Ectodermal cell (in vitro differentiated cells): ENCODE results near the gene STARD3.

Source experiments
- H3K27ac ChIP-seq: 2 replicates; pipeline ENCODE4 v1.7.0; 2013; ENCODE audit warnings: mild to moderate bottlenecking, low read depth, low read length; ENCODE audit not compliant: insufficient read depth, poor library complexity, severe bottlenecking
- H3K27me3 ChIP-seq: 2 replicates; pipeline ENCODE4 v1.7.0; 2013; ENCODE audit warnings: mild to moderate bottlenecking, low read length; ENCODE audit not compliant: insufficient read depth, control insufficient read depth, poor library complexity, severe bottlenecking
- H3K36me3 ChIP-seq: one replicate; pipeline ENCODE4 v1.7.0; 2013; ENCODE audit warnings: low read length; ENCODE audit not compliant: control insufficient read depth, insufficient read depth
- H3K4me1 ChIP-seq: one replicate; pipeline ENCODE4 v1.7.0; 2013; ENCODE audit warnings: low read length; ENCODE audit not compliant: control insufficient read depth, insufficient read depth
- H3K4me3 ChIP-seq: 2 replicates; pipeline ENCODE4 v1.7.0; 2013; ENCODE audit warnings: low read depth, low read length, control low read depth; ENCODE audit not compliant: insufficient read depth
- H3K9me3 ChIP-seq: 2 replicates; pipeline ENCODE4 v1.7.0; 2013; ENCODE audit warnings: mild to moderate bottlenecking, low read length, moderate library complexity; ENCODE audit not compliant: control insufficient read depth
- WGBS, 2 experiments: methylation state at CpG; one replicate each; pipeline ENCODE4 v1.1.7; 2013; ENCODE audit warnings: missing lambda C conversion rate in 2 of 2; 5-methylcytosine and 5-hydroxymethylcytosine counted together

STARD3 gene

DNA sequence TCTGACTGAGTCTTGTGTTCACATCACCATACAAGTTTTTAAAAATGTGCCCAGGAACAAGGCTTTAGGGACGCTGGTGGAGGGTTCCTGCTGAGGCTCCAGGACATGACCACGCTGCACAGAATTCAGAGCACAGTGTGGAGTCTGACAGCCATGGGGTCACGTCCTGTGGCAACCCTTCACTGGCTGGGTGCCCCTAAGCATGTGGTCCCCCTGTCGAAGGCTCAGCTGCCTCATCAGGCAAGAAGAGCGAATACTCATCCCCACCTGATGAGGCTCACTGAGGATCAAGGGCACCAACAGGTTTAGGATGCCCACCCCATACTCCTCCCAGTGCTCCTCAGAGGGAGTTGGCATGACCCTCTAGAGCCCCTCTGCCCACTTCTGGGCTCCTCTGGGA, 37.2 kb downstream of the STARD3 start:
- Histone ChIP-seq H3K27ac (no peak overlapping the region), H3K36me3 (no peaks in the 10 kb centered on the region)
- WGBS, 2 experiments: 89 to 93% methylated on average over 5 of the region's 5 CpGs

DNA sequence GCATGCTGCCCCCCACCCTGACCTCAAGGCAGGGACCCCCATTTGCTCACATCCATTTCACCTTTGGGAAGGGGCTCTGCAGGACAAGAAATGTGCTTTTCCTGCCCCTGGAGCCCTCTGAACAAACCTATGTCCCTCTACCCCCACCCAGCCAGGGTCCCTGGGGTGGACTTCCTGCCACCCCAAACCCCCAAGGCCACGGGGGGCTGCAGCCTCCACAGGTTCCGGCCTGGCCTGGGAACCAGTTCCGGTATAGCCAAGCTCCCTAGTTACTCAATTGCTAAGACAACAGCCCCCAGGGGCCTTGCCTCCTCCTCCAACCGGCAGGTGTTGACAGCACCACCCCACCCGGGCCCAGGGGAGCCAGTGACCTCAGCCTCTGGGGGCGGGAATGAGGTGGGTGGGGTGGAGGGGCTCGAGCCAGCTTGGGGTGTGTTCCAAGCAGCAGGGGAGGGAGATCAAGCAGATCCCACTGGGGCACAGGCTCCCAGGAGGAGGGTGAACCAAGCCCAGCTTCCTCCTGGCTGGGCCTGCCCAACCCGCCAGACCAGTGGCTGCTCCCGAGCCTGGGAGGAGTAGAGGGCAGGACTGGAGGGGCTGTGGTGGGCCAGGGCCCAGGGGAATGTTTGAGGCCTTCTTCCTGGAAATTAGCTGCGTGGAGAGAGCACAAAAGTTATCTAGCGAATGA, 37.9 kb downstream of the STARD3 start:
- no peaks in the 10 kb centered on the region for H3K36me3 ChIP-seq
- H3K27ac ChIP-seq: no peak overlapping the region

More for the DNA sequence above, 37.2 kb downstream of the STARD3 start:
- Histone ChIP-seq H3K9me3 (no peaks in the 10 kb centered on the region), H3K4me3 (no peak overlapping the region), H3K4me1 (no peaks in the 10 kb centered on the region), H3K27me3 (peaks cover 20% of the 10 kb centered on the region)

GRCh38 chr17:39675390-39676082, 38.6 kb downstream of the STARD3 start:
- Histone ChIP-seq H3K9me3 (no peaks in the 10 kb centered on the region), H3K27ac (no peak overlapping the region)
- 87 to 90% methylated on average over 10 of the region's 10 CpGs for WGBS, 2 experiments

More for the DNA sequence above, 37.9 kb downstream of the STARD3 start:
- peaks cover 14% of the 10 kb centered on the region for H3K27me3 ChIP-seq
- no peak overlapping the region for H3K4me3 ChIP-seq
- no peaks in the 10 kb centered on the region for H3K9me3 ChIP-seq
- whole genome bisulfite sequencing, 2 experiments: 63% methylated on average over 10 of the region's 11 CpGs
- no peaks in the 10 kb centered on the region for H3K4me1 ChIP-seq

DNA sequence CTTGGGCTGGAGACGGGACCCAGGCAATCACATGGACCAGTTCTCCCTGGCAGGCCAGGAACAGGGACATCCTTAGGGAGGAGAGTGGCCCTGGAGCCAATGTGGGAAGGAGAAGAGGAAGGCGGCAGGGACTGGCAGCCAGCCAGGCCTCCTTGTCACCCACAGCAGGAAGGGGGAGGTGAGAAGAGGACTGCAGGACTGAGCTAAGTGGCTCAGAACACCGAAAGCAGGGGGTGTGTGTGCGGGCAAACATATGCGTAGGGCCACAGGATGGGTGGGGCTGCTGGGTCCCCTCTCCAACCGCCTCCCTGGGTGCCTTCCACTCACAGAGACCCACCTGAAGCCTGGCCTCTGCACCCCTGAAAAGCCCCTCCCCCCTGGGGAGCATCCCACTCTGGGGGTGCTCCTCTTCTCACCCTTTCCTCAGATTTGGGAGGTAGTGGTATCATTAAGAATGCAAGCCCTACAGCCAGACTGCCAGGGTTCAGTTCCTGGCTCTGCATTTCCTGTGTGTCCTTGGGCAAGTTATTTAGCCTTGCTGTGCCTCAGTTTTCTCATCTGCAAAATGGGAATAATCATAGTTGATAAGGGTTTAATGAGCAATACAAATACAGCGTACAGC, 39.4 kb downstream of the STARD3 start:
- WGBS, 2 experiments: 88 to 92% methylated on average over 7 of the region's 7 CpGs
- no peaks in the 10 kb centered on the region for H3K9me3 ChIP-seq
- H3K4me1 ChIP-seq: no peaks in the 10 kb centered on the region
- H3K36me3 ChIP-seq: no peaks in the 10 kb centered on the region
- H3K27ac ChIP-seq: no peak overlapping the region
- H3K27me3 ChIP-seq: peaks cover 2% of the 10 kb centered on the region
- H3K4me3 ChIP-seq: no peak overlapping the region

More at GRCh38 chr17:39675390-39676082, 38.6 kb downstream of the STARD3 start:
- H3K4me3 ChIP-seq: no peak overlapping the region
- H3K27me3 ChIP-seq: peaks cover 7% of the 10 kb centered on the region
- no peaks in the 10 kb centered on the region for H3K4me1 ChIP-seq
- H3K36me3 ChIP-seq: no peaks in the 10 kb centered on the region

- H3K27ac ChIP-seq: no peak overlapping the region
Observed at GRCh38 chr17:39677072-39677471, 40.1 kb downstream of the STARD3 start.

DNA sequence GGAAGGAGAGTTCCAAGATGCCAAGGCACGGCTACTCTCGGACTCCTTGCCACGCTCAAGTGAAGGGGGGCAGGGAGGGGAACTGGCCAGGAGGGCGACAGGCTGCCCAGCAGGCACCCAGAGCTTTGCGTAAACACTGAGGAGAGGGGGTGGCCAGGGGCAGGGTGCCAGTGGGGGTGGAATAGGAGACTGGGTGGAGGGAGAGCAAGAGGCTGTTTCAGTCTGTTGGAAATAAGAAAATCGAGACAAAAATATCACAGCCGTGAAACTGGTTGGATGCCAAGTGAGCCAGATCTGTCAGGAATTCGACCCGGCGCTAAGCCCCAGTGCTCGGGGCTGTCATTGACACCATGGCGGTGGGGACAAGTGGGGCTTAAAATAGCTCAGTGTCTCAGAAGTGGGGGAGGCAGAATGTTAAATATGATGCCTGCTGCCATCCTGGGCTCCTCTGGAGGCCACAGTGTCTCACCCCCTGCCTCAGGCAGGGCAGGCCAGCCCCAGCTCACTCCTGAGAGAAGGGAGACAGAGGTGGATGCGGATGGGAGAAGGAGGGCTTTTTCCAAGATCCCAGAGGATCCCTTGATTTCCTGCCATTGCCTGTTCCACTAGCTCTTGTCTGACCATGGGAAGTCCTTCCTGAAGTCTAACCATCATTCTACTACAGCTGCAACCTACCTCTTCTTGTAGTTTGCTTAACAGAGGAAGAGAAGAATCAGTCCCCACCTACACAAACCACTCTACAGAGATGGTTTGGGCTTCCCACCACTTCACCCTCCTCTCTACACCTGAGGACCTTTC, 40.8 kb downstream of the STARD3 start:
- no peaks in the 10 kb centered on the region for H3K4me1 ChIP-seq
- H3K9me3 ChIP-seq: no peaks in the 10 kb centered on the region
- 90 to 91% methylated on average over 13 of the region's 13 CpGs for WGBS, 2 experiments
- H3K4me3 ChIP-seq: no peak overlapping the region
- no peaks in the 10 kb centered on the region for H3K36me3 ChIP-seq
- no peaks in the 10 kb centered on the region for H3K27me3 ChIP-seq
- no peak overlapping the region for H3K27ac ChIP-seq

More at GRCh38 chr17:39677072-39677471, 40.1 kb downstream of the STARD3 start:
- H3K27me3 ChIP-seq: no peaks in the 10 kb centered on the region
- 91 to 92% methylated on average over 6 to 7 of the region's 8 CpGs for WGBS, 2 experiments
- H3K4me1 ChIP-seq: no peaks in the 10 kb centered on the region
- H3K36me3 ChIP-seq: no peaks in the 10 kb centered on the region
- no peaks in the 10 kb centered on the region for H3K9me3 ChIP-seq
- H3K4me3 ChIP-seq: no peak overlapping the region

DNA sequence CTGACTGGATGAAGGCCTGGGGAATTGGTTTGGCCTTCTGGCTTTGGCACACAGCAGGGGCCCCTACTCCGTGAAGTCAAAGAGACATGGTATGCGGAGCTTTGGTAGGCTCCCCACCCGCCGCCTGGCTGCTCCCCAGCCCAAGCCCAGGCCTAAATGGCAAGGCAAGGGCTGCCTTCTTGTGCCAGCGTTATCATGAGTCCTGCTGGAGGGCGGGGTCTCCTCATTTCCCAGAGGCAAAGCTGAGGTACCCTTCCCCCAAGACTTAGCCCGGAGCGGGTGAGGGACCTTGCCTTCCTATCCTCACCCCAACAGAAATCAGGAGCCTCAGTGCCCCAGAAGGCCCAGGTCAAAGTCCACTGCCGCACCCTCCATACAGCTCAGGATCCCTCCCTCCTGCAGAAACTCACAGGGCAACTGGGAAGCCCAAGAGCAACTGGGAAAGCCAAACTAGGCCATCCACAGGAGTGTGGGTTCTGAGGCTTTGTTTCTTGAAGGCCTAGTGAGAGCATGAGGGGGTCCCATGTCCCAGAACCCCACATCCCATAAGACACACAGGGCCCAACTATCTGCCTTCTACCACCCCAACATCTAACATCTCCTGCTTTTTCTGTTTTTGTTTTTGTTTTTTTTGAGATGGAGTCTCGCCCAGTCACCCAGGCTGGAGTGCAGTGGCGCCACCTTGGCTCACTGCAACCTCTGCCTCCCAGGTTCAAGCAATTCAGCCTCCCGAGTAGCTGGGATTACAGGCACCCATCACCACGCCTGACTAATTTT, 41.6 kb downstream of the STARD3 start:
- Histone ChIP-seq H3K36me3 (no peaks in the 10 kb centered on the region), H3K27me3 (no peaks in the 10 kb centered on the region), H3K27ac (no peak overlapping the region), H3K4me3 (no peak overlapping the region), H3K9me3 (no peaks in the 10 kb centered on the region), H3K4me1 (no peaks in the 10 kb centered on the region)
- WGBS, 2 experiments: 82 to 83% methylated on average over 13 of the region's 13 CpGs

- H3K27ac ChIP-seq: no peak overlapping the region
- no peaks in the 10 kb centered on the region for H3K27me3 ChIP-seq
- WGBS, 2 experiments: 84 to 86% methylated on average over 12 of the region's 12 CpGs
- H3K9me3 ChIP-seq: no peaks in the 10 kb centered on the region
- no peaks in the 10 kb centered on the region for H3K36me3 ChIP-seq
- no peaks in the 10 kb centered on the region for H3K4me1 ChIP-seq
- no peak overlapping the region for H3K4me3 ChIP-seq
Observed at GRCh38 chr17:39679521-39680192, 42.7 kb downstream of the STARD3 start.

DNA sequence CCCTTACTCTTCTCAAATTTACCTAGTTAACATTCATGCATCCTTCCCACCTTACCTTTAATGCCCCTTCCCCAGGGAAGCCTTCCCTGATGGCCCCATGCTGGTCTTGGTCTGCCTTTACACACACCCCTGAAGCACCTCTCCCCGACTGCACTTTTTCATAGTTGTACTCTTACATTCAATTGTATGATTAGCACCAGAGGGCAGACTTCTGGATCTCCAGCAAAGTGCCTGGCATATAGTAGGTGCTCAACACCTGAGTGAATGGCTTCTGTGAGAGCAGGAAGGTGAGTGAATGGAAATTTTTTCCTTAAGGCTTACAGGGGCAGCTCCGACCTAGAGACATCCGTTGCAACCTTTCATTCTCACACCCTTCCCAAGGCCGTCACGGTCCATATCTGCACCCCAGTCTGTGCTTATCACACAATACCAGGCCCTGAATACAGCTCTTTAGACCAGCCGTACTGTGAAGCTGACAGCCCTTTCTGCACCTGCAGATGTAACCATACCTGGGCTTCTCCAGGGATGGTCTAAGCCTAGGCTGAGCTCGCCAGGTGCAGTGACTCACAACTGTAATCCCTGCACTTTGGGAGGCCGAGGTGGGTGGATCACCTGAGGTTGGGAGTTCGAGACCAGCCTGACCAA, 46.5 kb downstream of the STARD3 start:
- whole genome bisulfite sequencing, 2 experiments: 90 to 92% methylated on average over 9 of the region's 9 CpGs
- Histone ChIP-seq H3K4me1 (peaks cover 2% of the 10 kb centered on the region), H3K27ac (no peak overlapping the region)

More for the DNA sequence above, 46.5 kb downstream of the STARD3 start:
- H3K27me3 ChIP-seq: no peaks in the 10 kb centered on the region
- H3K36me3 ChIP-seq: no peaks in the 10 kb centered on the region
- H3K4me3 ChIP-seq: no peak overlapping the region
- H3K9me3 ChIP-seq: no peaks in the 10 kb centered on the region
